Measurements from ENCODE around the gene NPHP1.
"Not testable (repeated sequence)": the region's sequence is repeated elsewhere in the genome, so short reads cannot be mapped to it uniquely, and the experiment has no call there.

The NPHP1 gene

GRCh38 chr2:110108291-110108690 lies 96.5 kb downstream of the NPHP1 start:
- not testable (repeated sequence) for DNase-seq (ENCODE audit: low read depth, low spot score); H3K4me3 ChIP-seq (ENCODE audit: low read length)

- no peak for DNase-seq (ENCODE audit: low read depth, low spot score)
- no peak overlapping the region for H3K4me3 ChIP-seq (ENCODE audit: low read length)
These were observed 97.4 kb downstream of the NPHP1 start for GRCh38 chr2:110107092-110108079.

- DNase-seq (ENCODE audit: low read depth, low spot score), result no peak
- no peak overlapping the region for H3K4me3 ChIP-seq (ENCODE audit: low read length)
These were observed 98.2 kb downstream of the NPHP1 start for GRCh38 chr2:110106642-110107041.

GRCh38 chr2:110105608-110106467 lies 99.0 kb downstream of the NPHP1 start:
- no peak for DNase-seq (ENCODE audit: low read depth, low spot score)
- no peak overlapping the region for H3K4me3 ChIP-seq (ENCODE audit: low read length)

- no peak for DNase-seq (ENCODE audit: low read depth, low spot score)
- H3K4me3 ChIP-seq (ENCODE audit: low read length), result no peak overlapping the region
These were observed 99.6 kb downstream of the NPHP1 start for GRCh38 chr2:110105183-110105582.

GRCh38 chr2:110104025-110104771 lies 100.6 kb downstream of the NPHP1 start:
- H3K4me3 ChIP-seq (ENCODE audit: low read length), result no peak overlapping the region
- DNase-seq (ENCODE audit: low read depth, low spot score), result no peak

GRCh38 chr2:110103061-110103961 lies 101.5 kb downstream of the NPHP1 start:
- H3K4me3 ChIP-seq (ENCODE audit: low read length), result no peak overlapping the region
- DNase-seq (ENCODE audit: low read depth, low spot score), result no peak

- no peak for DNase-seq (ENCODE audit: low read depth, low spot score)
- no peak overlapping the region for H3K4me3 ChIP-seq (ENCODE audit: low read length)
These were observed 102.7 kb downstream of the NPHP1 start for GRCh38 chr2:110101901-110102803.

- DNase-seq (ENCODE audit: low read depth, low spot score), result no peak
- H3K4me3 ChIP-seq (ENCODE audit: low read length), result no peak overlapping the region
These were observed 103.5 kb downstream of the NPHP1 start for GRCh38 chr2:110101280-110101844.

GRCh38 chr2:110100880-110101279 lies 103.9 kb downstream of the NPHP1 start:
- DNase-seq (ENCODE audit: low read depth, low spot score); H3K4me3 ChIP-seq (ENCODE audit: low read length): not testable (repeated sequence)

- no peak for DNase-seq (ENCODE audit: low read depth, low spot score)
- no peak overlapping the region for H3K4me3 ChIP-seq (ENCODE audit: low read length)
These were observed 104.3 kb downstream of the NPHP1 start for GRCh38 chr2:110100480-110100879.

GRCh38 chr2:110099471-110100225 lies 105.2 kb downstream of the NPHP1 start:
- no peak for DNase-seq (ENCODE audit: low read depth, low spot score)
- H3K4me3 ChIP-seq (ENCODE audit: low read length), result no peak overlapping the region

GRCh38 chr2:110099038-110099425 lies 105.8 kb downstream of the NPHP1 start:
- no peak overlapping the region for H3K4me3 ChIP-seq (ENCODE audit: low read length)
- no peak for DNase-seq (ENCODE audit: low read depth, low spot score)

- no peak for DNase-seq (ENCODE audit: low read depth, low spot score)
- no peak overlapping the region for H3K4me3 ChIP-seq (ENCODE audit: low read length)
These were observed 107.2 kb downstream of the NPHP1 start for GRCh38 chr2:110097506-110098220.

GRCh38 chr2:110095994-110096633 lies 108.7 kb downstream of the NPHP1 start:
- DNase-seq (ENCODE audit: low read depth, low spot score), result no peak
- H3K4me3 ChIP-seq (ENCODE audit: low read length), result no peak overlapping the region

Measured in Jurkat, Clone E6-1 (cell line).